HG02852 (cell line): ENCODE measurements around the gene GNG12.

Experiments used
- ATAC-seq: cut with Tn5 transposase; IDR thresholded peaks from one replicate; pipeline ENCODE4 v1.9.1; 2021; ENCODE audit warnings: mild to moderate bottlenecking, moderate library complexity; ENCODE audit not compliant: unreplicated experiment

The GNG12 gene

DNA sequence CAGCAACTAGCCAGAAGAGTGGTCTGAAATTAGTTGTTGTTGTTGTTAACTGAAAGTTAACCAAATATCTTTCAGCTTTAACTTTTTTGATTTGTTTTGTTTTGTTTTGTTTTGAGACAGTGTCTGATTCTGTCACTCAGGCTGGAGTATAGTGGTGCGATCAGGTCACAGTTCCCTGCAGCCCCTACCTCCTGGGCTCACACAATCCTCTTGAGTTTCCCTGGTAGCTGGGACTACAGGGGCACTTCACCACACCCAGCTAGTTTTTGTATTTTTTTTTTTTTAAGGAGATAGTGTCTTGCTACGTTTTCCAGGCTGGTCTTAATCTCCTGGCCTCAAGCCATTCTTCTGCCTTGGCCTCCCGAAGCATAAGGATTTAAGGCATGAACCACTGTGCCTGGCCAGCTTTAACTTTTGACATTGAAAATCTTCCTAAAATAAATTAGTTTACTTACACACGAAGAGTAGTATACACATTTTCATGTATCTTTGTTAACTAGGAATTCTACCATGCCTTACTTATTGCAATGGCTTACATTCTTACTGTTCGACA, 45.0 kb downstream of the GNG12 start:
- ATAC-seq: no peak

DNA sequence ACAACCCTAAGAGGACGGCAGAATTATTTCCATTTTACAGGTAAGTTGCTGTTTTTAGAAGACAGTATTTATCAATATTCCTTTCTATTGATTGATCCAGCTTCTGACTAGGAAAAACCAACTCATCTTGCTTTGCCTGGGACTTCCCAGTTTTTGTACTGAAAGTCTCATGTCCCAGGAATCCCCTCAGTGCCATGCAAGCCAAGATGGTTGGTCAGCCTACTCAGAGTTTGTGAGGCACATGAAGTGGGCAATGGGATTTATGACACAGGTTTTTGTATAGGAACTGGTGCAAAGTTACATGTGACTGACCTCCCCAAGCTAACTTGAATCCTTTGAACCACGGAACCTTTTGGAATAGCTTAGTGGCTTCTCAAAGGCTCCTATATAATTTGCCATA, 45.5 kb downstream of the GNG12 start:
- no peak for ATAC-seq

DNA sequence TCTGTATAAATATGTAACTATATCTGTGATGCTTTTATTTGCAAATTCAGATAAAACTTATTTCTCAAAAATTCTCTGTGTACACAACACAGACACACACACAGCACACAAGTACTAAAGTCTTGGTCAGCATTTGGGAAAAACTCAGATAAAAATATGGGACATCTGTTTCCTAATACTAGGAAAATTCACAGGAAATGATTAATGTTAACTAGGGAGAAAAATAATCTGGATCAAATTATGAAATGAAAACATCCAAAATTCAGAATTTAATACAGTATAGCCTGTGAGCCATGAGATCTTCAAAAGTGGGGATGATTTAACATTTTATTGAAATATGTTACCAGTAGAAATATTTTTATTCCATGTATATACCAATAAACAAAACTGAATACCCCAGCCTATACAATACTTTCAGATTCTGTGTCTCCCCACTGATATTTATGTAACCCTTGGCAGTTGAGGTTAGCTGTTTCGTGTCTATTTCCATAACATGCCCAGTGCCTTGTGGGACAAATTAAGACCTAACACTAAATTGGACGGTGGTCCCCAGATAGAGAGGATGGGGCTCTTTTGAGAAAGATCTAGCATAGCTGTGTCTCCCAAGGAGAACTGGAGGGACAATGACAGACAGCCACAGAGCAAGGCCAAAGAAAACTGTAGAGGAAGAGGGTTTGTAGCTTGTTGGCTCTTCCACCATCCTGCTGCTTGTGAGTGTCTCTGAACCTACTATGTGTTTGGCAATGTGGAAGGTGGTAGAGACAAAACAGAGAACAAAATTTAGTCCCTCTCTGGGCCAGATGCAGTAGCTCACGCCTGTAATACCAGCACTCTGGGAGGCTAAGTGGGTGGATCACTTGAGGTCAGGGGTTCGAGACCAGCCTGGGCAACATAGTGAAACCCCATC, 47.2 kb downstream of the GNG12 start:
- ATAC-seq: no peak

DNA sequence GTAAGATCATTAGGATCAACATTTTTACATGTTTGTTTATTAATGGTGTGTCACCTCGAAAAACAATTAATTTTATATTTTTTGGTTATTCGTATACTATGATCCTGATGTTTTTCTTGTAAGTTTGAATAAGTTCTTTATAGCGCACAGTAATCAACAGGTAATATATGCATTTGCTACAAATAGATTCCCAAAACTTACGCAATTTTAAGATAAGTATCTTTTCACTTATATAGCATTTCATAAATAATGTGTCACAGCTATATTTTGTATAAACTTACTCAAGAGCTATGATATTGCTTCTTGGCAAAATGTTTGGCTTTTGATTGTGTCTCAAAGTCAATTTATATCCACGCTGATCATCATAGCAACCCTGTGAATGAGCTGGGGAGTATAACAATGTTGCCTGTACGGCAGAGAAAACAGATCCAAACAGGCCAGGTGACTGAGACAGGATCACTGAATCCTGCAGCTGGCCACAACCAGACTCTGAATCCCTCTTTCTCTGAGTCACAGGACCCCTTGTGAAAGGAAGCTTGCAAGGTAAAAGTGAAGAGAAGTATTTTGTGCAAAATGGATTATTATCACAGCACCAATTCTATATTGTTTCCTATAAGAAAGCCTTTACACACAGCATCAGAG, 48.6 kb downstream of the GNG12 start:
- ATAC-seq: no peak

DNA sequence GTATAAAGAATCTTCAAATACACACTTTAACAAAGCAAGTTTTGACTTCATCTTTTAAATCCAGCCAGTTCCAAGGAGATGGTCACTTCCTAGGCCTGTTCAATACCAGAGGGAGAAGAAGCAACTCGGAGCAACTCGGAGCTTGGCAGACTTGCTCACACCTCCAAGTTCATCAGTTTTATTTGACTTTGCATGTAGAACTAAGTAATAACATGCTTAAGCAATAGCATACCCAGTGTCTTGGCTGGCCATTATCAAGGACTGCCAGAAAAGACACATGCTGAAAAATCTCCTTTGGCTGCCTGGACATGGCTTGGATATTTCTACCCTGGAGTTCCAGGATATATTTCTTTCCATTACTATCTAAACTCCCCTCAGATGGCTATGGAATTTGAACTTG, 52.6 kb downstream of the GNG12 start:
- no peak for ATAC-seq

DNA sequence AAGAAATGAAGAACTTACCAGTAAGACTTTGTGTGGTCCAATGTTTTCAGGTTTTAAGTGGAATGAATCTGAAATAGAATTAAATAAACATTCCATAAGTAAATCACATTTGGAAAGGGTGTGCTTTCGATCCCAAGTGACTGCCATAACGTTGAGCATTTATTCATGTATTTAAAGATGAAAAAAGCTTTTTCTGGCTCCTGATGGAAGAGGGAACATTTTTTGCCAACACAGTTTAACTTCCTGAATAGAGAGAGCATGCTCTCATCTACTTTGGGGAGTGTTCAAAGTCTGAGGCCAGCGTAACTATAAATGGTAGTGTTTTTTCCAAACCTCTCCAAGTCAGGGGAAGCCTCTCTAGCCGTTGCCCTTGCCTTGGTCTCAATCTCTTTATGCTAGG, 55.8 kb downstream of the GNG12 start:
- ATAC-seq: no peak

DNA sequence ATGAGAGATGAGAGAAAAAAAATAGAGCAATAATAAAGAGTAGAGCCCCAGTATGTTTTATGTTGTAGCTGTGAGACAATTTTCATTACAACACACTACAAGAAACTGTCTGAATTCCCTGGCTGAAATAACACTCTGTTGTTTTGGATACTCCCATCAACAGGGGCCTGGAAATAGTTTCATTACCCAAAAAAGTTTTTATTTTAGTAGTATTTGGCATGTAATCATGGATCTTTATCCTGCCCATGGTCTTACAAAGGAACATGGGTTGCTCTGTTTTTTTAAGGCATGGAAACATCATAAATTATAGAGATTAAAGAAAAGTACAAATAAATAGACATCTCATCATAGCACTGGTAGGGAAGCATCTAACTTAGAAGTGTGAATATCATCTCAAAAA, 56.3 kb downstream of the GNG12 start:
- ATAC-seq: no peak

DNA sequence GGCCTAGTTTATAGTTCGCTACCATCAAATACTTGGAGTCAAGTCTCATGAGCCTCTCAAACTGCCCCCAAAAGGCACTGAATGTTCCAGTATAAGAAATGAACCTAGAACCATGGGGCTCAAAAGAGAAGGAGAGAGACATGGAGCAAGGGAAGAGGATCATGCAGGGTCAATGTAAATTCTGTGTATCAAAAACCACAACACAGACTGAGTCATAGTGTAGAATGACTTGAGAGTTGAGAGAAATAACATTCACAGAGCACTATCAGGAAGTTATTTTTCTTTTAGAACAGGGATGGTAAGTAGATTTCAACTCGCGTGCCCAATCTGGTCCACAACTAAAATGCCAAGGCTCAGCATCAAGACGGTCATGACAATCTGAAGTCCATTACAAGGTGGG, 59.8 kb downstream of the GNG12 start:
- ATAC-seq: no peak

DNA sequence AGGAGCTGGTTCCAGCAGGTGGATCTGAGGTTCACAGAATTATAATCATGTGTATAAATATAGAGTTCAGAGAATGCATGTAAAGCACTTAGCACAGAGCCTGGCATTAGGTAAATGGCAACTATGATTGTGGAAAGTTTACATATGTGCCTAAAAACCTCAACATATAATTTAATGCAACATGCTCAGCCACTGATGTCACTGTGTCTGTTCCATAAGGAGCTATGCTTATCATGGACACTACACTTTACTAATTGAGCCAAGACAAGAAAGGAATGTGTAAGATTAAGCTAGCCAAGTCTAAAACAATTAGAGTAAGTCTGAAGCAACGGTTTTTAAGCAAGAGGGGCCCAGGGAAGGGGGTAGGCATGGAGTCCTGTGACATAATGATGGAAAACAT, 61.5 kb downstream of the GNG12 start:
- ATAC-seq: no peak

DNA sequence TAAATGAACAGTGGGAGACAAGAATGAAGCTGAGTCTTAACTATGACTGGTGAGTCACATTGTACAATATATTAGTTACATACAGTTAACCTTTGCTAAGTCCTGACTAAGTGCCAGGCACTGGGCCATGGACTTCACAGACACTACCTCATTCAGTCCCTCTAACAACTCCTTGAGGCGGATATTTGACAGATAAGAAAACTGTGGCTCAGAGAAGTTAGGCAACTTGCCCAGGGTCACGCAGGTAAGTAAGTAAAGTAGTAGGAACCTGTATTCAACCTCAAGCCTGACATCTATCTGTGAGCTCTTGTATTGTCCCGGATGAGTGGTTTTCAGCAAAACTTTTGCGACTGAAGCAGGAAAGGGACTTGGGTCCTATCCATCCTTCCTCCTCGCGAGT, 62.1 kb downstream of the GNG12 start:
- ATAC-seq: no peak

DNA sequence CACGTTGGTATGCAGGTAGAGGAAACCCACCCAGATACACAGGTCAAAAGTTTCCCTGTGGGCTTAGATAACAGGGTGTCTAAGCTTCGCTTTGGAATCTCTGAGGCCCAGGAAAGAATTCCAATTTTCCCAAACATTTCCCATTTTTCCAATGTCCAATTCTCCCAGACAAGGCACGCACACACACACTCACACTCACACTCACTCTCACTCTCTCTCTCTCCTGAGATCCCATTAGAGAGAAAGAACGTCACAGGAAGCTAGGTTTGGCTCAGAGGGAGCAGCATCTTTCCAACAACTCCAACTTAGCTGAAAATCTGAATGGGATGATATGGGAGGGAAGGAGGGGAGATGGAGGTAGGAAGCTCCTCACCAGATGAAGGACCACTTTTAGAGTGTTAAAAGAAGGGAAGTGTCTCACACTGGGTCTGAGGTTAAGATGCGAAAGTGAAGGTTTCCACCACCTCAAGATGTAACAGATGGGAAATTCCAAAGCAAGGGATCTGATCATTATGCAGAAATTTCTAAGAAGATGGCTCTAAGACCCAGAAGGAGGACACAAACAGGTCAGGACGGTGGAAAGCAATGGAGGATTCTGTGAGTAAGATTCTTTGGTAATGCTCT, 63.5 kb downstream of the GNG12 start:
- ATAC-seq: no peak

DNA sequence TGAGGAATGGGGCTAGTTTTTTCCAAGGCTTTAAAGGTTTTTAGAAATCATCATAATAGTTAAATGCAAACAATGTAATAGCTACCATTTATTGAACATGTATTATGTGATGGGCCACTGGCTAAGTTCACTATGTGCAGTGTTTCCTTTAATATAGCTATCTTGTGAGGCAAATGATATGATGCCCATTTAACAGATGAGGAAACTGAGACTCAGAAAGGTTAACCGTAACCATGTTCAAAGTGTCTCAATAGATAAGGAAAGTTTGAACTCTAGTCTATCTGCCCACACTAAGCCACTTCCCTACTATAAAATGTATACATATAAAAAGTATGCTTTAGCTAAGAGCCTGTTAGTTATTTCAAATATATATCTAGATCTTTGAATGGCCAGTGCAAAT, 64.8 kb downstream of the GNG12 start:
- no peak for ATAC-seq

DNA sequence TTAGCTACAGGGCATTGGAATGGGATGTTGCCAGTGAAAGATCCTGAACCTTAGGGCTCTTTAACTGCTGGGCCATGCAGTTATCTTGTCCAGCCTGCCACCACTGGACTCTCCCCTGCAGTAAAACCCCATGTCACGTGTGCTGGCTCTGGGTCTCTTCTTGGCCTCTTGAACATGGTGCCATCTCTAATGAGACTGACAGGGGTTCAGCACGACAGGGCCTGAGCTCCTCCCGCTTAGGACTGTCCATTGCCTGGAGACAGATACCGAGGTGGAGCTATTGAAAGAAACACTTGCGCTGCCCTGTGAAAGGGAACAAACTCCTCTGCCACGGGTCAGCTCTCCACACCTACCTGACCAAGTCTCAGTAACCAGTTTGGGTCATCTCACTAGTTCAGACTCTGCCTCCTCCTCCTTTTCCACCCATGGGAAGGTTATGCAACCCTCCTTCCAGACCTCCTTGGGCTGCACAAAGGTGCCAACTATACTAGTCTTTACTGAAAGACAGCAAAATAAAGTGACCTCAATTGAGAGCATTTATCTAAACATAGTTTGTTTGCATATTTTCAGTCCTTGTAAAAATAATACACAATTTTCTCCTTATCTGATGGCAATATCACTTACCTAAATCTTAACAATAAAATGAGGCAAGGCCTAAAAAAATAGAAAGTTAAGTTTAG, 66.0 kb downstream of the GNG12 start:
- ATAC-seq: no peak

DNA sequence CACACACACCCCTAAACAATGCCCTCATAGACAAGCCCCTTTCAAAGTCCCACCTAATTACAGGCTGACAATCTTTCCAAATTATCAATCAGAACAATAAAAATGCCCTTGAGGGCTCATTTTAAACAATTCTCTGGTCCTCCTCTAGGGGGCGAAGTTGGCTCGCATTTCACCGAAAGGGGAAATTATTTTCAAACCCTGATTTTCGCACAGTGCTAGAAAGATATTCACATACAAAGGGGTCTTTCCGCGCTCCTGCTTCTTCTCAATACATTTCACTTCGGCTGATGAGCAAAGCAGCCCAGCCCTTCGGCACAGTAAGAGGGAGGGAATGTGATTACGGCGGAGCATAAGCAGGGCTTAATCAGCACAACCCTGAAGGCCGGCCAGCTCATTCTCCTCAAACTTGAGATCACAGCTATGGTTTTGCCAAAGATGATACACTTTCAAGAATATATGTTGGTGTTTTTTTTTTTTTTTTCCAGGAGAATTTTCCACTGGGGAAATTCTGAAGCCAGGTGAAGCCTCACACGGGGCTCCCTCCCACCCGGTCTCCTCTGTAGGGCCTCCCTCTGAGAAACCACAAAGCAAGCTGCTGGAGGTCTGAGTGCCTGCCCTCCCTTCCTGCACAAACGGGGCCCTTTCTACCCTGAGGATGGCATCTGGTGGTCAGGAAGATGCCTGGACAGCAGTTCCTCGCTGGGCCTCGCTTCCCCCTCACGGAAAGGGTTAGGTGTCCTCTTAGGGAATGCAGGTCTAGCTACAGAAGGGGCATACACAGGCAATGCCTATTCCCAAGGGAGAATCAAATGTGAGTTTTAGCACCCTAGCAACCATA, 66.9 kb downstream of the GNG12 start:
- peak; percentile 49 for ATAC-seq

DNA sequence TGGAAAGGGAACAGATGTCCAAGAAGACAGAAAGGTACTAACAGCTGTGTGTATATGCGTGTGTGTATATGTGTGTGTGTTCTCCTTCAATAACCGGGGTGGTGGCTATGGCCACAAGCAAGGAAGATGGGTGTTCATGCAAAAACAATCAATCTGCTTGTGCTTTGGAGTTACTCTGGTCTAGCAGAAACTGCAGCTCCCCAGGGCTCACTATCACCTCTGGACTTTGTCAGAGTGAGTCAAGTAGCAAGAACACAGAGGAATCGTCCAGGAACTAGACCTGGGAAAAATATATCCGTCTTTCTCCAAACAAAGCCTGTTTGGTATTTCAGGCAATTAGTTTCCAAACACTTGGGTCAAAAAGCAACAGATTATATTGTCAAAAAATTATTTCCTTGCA, 68.6 kb downstream of the GNG12 start:
- ATAC-seq: no peak

DNA sequence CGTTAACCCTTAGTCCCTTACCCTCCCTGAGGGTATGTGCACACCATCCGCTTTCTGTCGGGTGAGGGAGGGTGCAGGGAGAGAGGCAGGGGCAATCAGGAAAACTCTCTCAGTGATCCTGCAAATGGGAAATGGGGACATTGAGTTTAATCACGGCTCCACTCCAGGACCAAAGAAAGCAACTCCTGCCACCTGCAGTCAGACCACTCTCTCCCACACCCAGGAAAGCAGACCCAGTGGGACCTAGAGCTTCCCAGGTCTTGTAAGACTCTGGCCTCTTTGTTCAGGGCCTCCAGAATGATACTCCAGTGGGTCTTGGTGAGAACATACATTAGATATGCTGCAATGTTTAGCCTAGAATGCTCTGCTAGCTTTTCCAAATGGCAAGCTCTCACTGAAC, 71.5 kb downstream of the GNG12 start:
- ATAC-seq: no peak

DNA sequence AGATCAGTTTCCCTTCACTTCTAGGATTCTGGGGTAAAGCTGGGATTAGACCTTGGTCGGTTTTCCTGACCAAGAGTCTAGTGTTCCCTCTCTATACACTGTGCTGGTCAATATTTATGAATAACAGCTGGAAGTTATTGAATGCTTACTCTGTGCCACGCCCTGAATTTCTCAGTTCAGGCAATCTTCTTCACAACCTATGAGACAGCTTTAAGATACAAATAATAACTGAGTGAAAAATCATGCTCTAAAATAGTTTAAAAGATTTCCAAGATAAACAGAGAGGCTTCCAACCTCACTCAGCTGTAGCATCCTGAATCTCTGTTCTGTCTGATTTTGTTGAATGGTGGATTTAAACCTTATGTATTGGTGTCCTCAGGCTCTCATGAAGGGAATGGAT, 72.2 kb downstream of the GNG12 start:
- ATAC-seq: no peak

DNA sequence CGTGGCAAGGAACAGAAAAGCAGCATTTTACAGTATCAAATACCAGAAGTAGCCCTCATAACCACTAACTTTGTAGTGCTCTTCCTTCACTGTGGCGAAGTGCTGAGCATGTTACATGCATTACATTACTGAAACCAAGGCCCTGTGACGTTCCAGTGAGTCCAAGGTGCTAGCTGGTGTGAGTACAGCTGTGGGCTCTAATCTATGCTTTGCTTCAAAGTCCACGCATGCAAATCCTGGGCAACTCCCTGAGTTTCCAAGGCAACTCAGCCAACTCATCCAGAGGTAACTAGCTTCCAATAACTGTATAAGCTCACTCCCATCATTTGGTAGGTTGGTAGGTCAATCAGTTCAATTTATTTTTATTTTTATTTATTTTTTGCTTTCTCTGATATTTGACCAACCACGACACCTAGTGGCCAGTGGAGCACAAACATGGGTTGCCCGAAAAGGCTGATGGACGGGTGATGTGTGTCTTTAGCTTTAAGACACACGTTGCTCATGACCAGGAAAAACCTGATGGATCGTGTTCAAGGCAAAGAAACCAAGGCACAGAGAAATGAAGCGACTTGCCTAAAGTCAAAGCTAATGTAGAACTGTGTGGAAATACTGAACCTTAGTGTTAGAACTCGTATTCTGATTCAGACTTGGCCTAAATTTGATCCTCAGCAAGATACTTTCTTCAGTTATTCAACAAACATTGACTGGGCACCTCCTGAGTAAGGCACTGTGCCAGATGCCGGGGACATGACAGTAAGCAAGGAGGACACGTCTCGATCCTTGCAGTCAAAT, 73.0 kb downstream of the GNG12 start:
- ATAC-seq: peak; percentile 99

DNA sequence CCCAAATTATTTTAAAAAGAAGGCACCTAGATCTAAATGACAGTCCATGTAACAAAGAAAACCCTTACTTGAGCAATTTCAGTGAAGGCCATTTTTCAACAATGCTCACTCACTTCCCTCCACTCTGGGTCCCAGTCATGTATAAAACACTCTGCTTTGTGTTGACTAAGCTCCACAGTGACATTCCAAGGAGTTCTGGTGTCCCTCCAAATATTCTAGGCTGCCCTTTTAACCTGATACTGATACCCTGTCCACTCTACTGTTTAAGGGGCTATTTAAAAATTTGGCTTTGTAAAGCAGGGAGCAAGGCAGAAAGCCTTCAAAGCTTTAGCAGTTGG, 73.6 kb downstream of the GNG12 start:
- peak; percentile 25 for ATAC-seq

DNA sequence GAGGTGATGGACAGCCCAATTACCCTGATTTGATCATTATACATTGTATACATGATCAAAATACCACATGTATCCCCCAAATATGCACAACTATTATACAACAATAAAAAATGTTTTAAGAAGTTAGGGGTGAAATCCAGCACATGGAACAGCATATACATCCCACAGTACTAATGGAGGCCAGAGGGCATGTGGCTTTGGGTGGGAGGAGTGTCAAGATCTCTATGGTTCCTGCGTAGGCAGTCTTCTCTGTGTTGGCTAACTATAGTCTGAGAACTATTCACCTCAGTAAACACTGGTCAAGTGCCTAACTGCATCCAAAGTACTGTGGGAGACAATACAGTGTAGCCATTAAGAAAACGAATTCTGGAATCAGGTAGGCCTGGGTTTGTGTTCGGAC, 74.2 kb downstream of the GNG12 start:
- no peak for ATAC-seq
